Measurements from ENCODE around the gene EFNA3.

Gene EFNA3

DNA sequence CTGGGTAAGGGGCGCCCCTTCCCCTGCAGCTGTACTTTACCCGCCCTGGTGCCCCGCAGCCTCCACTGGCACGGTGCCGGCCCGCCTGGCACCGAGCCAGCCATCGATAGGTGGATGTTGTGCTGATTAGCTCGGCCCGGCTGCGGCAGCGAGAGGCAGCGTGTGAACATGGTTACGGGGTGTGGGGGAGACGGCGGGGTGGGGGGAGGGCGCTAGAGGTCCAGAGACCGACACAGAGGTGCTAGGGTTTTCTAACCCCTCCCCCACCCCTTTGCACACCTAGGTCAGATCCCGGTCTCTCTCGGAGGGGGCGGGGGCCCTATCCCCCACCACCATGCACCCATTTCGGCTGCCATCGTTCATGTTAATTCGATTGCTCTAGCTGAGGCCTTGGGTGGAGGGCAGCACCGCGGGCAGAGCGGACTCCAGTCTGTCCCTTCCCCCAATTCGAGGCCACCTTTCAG lies 8.4 kb upstream of the EFNA3 start:
- no peak for DNase-seq

DNA sequence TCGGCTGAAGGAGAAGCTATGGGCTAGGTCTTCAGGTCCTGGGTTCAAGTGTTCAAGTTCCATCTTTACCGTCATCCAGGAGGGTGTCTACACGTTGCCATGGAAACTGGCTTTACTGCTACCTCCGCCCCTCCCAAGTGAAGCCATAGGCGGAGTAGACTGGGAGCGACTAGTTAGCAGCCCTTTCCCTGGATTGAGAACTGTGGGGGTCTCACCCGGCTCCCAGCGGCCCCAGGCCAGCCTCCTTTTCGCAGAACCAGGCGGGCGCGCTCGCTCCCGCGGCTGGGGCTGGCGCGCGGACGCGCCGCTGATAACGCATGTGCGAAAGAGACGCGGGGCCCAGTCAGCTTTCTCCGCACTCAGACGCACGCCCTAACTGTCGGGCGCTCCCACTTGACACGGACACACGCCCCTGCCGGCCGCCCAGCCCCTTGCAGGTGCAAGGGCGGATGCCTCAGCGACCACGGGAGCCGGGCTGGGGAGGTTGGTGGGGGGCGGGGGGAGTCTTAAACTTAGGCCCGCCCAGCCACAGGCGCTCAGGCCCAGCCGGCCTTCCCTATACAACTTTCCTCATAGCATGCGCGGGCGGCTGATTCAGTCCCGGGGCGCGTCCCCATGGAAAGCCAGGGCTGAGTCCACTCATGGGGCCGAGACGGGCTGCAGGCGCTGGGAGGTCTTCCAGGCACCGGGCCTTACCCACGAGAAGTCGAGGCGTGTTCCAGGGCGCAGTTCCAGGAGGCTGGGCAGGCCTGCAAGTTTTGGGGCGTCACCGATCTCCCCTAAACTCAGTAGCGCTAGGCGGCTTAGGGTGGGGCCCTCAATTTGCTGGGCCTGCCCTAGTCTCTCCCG lies 7.7 kb upstream of the EFNA3 start:
- no peak for DNase-seq

DNA sequence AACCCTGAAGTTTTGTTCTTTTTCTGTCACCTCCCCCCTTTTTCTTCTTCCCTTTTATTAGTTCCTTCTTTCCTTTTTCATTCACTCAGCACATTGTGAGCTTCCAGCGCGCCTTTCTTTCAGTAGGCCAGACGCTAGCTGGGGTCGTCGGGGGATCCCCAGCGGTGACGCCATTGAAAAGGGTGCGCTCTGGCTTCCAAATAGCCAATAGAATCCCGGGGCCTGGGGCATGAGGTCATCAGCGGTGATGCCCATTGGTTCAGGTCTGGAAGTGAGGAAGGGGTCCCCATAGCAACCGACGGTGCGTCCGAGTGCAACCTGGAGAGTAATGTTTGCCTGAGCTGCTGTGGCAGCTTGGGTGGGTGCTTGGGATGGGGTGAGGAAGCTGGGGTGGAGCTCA lies 6.9 kb upstream of the EFNA3 start:
- DNase-seq, result no peak

DNA sequence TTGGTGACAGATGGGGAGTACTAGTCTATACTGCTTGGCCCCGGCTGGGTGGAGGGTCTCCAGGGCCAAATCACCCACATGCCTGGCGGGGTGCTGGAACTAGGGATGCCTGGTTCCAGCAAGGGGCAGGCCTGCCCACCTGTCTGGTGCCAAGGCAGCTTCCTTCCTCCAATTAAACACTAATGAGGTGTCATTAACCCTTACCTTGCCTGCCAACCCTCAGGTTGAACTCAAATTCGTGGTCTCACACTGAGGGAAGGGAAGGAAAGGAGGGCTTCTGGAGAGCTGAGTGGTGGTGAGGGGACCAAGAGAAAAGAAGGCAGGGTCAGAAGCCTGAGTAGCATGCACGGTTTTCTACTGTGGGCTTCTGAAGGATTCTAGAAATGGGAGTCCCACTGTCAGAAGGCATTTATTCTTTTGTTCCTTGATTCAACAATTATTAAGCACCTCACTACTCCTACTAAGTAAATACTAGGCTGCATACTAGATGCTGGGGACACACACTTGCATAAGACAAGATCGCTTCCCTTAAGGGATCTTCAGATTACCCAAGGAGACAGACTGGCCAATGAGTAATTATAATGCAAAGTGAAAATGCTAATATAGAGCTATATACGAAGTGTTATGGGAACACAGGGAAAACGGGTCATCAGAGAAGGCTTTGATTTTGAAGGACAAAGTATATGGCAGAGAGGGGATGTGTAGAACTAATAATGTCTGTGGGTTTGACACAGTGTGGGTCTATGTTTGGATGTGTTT lies 5.9 kb upstream of the EFNA3 start:
- DNase-seq, result no peak

DNA sequence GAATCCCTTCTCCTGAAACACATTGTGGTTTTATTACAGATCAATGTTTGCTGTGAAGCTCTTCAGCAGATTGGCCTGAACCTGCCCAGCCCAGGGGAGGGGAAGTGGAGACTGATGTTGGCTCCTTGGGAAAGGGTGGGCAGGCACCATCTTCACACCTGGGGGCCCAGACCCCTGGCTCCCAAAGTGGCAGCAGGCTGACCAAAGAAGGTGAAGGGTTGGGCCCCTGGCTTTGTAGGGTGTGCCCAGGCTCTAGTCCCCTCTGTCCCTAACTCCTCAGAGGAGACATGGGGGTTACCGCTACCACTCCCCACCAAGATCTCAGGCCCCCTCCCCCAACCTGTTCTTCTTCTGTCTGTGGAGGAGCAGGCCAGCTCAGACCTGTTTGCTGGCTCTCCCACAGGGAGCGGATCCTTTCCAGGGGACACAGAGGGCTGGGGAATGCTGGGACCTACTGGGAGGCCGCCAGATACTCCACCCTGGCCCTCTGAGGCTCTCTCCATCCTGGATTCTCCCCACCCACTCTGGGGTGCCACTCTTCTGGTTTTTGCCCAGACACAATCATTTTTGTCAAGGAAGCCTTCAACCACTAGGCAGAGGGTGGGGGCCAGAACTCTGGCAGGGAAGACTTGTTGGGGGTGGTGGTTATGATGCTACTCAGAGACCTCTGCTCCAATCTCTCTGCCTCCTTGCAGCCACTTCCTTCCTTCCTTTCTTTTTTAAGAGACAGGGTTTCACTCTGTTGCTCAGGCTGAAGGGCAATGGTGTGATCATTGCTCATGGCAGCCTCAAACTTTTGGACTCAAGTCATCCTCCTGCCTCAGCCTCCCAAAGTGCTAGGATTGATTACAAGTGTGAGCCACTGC lies 5.0 kb upstream of the EFNA3 start:
- no peak for DNase-seq

DNA sequence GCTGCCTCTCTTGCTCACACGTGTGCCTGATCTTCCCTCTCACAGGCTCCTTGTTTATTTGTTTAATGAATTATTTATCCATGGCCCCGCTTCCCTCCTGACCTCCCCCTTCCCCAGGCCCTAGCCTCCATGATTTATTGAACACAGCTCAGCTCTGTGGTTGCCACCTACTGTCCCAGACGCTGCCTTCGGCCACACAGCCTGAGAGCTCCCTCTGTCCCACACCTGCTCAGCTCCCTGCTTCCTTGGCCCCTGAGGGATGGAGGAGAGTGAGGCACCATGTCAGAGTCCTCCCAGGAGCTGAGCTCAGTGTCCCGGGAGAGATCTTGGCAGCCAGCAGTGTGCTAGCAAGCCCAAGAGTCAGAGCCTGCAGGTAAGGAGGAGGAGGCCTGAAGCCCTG lies 3.1 kb upstream of the EFNA3 start:
- no peak for DNase-seq

DNA sequence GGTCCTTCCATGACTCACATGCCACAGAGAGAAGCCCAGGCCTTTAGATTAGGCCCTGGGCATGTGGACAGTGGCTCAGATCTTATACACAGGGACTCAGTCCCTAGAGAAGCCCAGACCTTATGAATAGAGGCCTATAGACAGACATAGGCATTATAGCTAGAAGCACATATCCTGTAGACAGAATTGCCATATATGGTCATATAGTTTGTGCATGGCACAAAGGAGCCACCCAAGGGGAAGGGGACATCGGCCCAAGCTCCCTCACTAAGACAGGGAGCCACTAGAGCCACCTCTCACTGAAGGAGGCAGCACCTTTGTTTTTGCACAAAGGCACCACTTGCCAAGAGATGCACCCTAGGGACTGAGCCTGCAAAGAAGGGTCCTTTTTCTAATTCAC lies 2.3 kb upstream of the EFNA3 start:
- DNase-seq, result no peak

DNA sequence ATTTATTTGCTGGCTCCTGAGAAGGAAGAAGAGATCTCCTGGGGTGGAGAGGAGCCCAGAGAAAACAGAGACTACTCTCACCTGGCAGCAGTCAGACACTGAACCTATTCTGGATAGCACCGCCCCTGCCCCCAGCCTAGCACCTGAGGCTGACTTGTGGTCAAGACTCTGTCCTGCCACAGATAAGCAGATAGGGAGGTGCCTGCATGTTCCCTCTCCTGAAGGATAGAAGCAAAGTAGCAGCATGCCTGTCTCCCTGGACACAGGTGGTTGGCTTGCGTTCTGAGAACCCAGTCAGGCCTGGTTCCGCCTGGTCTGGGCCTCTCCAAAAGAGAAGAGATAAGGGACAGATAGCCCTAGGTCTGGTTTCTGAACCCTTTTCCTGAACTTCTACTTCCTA lies 1.3 kb upstream of the EFNA3 start:
- DNase-seq, result no peak

DNA sequence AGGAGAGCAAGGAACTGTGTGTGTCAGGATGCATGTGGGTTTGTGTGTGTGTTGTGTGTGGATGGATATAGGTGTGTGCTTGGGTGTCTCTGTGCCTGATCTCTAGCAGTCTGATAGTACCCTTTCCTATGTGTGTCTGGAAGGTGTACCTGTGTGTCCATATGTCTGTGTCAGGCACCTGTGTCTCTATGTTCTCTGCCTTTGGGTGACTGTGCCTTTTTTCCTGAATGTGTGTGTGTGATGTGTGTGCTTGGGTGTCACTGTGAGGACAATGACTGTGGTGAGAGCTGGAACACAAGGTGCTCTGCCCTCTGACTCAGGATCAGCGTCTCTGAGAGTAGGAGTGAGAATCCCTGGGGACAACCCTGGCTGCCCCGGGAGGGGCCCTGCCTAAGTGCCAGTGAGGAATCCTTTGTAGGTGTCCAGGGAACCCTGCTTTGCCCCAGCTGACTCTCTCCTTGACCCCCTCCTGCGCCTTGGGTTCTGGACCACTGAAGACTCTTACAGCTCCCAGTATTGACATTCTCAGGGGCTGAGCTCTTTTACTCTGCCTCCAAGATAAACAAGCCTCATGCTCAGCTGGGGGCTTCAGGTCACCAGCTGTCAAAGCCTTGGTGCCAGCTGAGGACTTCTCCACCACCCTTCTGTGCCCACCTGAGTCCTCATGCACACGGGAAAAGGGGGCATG lies 735 bp upstream of the EFNA3 start:
- DNase-seq, result no peak

DNA sequence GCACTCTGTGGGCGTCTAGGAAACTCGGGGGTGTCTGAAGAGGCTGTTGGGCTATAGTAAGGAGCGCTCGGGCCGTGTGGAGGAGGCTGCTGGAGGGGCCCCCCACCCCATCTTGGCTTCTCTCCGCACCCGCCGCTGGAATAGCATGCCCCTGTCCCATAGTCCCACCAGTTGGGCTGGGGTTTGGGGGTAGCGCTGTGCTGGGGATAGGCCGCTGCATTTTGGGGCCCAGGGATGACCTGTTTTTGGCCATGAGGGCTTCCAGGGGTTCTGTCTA lies 511 bp downstream of the EFNA3 start:
- DNase-seq, result no peak

DNA sequence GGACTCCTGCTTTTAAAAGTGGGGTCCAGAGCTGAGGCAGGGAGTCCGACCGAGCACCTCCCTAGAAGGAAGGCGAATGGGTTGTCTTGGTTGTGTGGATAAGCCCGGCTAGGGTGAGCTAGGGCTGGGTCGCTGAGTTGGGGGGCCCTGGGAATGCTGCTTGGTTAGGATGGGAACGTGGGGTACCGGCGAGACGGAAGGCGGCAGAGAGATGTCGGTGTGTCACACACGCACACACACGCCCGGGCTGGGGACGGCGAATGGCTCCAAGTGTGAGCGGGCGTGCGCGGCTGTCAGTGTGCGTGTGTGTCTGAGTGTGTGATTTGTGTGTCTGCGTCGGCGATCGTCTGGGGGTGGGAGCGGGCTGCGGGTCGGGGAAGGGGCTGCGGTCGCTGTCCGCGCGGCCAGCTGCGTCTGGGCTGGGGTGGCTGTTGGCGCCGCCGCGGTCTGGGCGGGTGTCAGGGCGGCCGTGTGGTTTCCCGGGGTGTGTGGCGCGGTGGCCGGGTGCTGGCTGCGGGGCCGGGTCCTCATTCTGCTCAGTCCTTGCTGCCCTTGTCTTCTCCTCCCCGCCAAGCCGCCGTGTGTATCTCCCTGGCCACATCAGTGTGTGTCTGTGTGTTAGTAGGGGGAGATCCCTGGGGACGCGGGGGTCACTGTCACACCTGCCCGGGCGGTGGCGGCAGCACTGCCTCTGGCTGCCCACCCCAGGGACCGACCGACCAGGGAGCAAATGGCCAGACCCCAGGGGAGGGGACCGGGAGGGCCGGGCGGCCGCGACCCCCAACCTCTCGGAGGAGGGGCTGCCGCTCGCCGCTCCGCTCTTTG lies 1.1 kb downstream of the EFNA3 start:
- no peak for DNase-seq

DNA sequence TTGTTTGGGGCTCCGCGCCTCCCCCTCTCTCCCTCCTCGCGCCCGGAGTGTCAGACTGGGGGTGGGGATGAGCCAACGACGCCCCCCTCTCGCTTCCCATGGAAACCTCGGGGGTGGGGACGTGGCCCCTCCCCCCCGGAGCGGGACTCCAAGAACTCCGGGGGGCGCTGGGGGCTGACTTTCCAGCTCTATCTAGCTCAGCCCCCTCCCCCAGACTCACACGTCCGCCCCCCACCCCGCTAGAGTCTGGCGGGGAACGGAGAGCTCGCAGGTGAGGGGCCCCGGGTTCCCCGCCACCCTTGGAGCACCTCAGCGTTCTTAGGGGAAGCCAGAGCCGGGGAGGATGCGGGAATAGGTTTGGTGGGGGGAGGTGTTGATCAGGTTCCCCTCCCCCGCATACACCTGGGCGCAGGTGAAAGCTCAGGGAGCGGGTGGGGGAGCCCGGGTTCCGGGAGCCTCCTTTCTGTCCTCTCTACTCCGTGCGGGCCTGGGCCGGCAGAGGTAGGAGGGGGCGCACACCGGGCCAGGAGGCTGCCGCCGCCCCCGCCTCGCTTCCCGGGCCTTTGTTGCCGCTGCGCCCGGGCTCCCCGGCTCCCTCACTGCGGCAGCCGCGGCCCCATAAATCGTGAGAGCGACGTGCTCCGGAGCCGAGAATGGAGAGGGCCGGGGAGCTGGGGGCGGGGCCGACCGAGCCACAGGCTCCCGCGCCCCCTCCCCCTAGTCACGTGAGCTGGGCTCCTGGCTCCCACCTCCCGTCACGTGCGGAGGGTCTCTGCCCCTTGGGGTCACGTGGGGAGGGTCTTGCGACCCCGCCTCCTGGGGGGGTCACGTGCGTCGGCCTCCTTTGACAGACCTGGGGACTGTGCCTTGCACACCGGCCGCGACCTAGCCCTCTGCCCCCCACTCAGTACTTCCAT lies 1.9 kb downstream of the EFNA3 start:
- DNase-seq, result no peak

DNA sequence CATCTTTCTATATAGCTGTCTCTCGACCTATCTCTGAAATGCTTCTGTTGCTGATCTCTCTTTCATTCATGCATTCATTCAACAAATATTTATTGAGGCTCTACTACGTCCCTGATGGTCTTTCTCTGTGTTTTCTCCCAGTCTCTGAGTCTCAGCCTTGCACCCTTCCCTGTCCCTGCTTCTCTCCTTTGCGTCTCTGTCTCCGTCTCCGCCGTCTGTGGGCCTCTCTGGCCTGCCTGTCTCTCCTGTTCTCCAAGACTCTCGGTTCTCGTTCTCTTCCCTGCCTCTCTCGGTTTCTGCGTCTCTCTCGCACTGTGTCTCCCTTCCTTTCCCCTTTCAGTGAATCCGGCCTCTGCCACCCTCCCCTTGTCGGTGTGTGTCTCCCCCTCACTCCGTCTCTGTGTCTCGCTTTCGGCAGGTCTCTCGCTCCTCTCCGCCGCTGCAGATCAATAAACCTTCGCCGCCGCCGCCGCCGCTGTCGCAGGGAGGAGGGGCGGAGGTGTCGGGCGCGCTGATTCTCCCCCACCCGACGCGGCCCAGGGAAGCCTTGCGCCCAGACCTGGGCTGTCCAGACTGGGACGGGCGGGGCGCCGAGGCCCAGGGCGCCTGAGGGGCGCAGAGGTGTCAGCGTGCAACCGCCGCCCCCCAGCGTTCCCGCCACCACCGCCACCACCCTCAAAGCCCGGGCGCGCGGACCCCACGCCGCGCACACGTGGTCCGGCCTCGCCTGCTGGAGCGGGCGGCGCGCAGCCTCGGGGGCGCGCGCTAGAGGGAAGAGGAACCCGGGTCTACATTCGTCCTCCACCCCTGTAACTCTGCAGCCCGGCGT lies 3.0 kb downstream of the EFNA3 start:
- DNase-seq, result no peak

DNA sequence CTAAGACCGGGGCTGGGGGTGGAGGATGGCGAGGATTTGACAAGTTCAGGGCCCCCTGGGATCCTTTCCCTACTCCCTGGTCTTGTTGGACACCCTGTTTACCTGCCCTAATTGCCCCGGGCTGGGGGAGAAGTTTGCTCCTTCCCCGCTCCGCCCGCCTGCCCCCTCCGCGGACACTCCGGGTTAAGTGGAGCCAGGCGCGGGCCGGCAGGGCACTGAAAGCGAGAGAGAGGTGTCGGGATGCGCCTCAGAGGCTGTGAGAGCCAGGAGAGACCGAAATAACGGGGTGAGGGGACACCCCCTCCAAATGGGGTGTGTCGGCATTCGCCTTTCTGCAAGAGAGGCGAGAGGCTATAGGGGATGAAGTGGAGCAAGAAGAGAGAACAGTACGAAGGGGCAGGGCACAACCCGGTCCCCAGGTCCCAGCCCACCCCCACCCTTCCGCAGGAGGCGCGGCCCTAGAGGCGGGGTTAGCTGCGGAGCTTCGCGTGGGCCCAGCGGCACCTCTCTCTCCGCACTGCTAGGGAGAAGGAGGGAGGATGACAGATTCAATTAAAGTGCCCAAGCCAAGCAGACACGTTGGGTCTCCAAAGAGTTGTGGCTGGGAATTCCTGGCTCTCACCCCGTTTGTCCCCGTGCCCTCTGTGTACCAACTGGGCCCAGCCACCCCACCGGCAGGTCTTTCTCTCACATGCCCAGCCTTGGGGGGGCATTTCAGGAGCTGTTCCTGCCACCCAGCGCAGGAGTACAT lies 3.8 kb downstream of the EFNA3 start:
- no peak for DNase-seq

DNA sequence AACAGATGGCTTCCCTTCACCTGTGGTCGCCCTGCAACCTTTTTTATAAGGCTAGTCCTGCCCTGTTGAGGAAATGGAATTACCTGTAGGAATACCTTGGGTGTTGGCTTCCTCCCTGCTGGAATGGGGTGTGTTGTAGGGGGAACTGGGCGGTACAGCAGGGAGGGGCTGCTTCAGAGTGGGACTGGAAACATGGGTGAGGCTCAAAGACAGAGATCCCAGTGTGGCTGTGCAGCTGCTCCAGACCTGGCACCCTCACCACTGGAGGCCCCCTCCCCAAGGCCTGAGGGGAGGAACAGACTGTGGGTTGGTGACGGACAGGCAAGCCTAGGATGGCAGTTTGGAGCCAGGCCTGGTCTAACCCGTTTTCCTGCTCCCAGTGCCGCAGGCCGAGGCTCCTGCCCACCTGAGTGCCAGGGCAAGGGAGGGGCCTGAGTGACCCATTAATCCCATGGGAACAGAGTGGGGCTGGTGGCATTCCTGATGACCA lies 4.5 kb downstream of the EFNA3 start:
- DNase-seq, result no peak

DNA sequence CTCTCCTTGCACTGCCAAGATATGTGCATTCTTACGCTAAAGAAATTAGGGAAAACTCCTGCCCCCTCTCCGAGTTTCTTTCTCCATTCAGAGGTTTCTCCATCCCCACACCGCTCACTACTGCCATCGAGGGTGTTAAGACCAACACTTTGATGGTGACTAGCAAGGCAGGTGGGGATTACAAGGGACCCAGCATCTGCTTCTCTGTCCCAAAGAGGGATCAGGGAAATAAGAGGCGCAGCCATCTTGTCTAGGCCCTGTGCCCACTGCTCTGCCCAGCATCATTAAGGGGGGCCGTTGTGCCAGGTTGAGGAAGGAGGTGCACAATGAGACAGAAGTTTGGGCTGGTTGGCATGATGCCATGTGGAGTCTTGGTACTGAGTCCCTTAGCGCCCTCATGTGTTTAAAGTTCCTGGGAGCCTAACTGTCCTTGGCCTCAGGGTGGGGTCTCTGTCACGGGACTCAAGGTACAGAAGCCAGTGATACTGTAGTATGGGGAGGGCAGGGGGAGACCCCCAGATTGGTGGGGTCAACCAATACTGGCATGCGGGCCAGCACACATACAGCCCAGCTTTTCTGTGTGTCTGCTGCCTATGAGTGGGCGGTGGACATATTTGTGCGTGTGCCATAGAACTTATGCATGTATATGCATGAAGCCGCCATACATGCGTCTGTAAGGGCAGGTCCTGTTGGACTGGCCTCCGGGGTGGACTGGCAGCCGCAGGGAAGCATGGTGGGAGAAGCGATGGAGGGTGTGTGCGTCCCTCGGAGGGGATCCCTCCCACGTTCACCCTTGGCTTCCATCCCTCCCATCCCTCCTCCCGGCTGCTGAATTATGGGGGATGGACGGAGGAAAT lies 5.5 kb downstream of the EFNA3 start:
- no peak for DNase-seq

DNA sequence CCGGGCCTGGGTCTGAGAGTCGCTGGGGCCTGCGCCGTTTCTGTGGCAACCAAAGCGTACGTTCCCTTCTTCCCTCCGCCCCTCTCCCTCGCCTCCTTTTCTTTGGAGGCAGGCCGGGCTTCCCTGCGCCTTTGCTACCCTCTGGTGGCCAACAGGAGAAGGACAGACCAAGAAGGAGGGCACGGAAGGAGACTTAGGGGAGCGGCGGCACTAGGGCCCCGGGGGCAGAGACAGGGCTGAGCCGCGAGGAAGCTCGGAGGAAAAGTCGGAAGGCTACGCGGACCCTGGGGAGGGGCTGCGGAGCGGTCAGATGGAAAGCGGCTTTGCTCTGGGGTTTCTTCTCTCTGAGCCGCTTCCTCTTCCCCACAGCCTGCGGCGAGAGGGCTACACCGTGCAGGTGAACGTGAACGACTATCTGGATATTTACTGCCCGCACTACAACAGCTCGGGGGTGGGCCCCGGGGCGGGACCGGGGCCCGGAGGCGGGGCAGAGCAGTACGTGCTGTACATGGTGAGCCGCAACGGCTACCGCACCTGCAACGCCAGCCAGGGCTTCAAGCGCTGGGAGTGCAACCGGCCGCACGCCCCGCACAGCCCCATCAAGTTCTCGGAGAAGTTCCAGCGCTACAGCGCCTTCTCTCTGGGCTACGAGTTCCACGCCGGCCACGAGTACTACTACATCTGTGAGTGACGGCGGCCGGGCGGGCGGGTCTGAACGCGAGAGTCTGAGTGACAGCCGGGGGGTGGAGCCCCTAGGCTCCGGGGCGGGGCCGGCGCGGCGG lies 6.3 kb downstream of the EFNA3 start:
- peak; percentile 76 for DNase-seq
